SU-DHL-6 (cell line): ENCODE results near the gene CANX.

Experiments used
- H2AFZ ChIP-seq: fragments of 200-600 bp; sonication (generic); 2 replicates; pipeline ENCODE4 v1.6.1; 2014; ENCODE audit warnings: low read depth, mild to moderate bottlenecking, moderate library complexity, mixed read lengths, antibody characterized with exemption, low read length; ENCODE audit not compliant: severe bottlenecking
- H3F3A ChIP-seq: fragments of 200-600 bp; shearing (Covaris generic); 2 replicates; pipeline ENCODE4 v1.6.0; 2016; ENCODE audit warnings: antibody characterized with exemption, mild to moderate bottlenecking; ENCODE audit not compliant: insufficient read depth
- H3K27ac ChIP-seq: fragments of 200-600 bp; sonication (generic); 2 replicates; pipeline ENCODE4 v1.5.1; 2016; ENCODE audit warnings: low read depth, mild to moderate bottlenecking, low read length, moderate library complexity, mixed read lengths
- H3K27me3 ChIP-seq: fragments of 200-600 bp; sonication (generic), shearing (Covaris generic); 2 replicates; pipeline ENCODE4 v1.6.0; 2014; ENCODE audit warnings: mild to moderate bottlenecking, low read length
- H3K36me3 ChIP-seq: fragments of 200-600 bp; sonication (generic); 2 replicates; pipeline ENCODE4 v1.6.1; 2014; ENCODE audit warnings: mild to moderate bottlenecking, low read length, mixed read lengths
- H3K4me2 ChIP-seq: fragments of 300-600, 200-600 bp; shearing (Covaris generic), sonication (generic); 2 replicates; pipeline ENCODE4 v1.6.0; 2014; ENCODE audit warnings: low read length, low read depth, mild to moderate bottlenecking; ENCODE audit not compliant: poor library complexity, severe bottlenecking
- H3K4me3 ChIP-seq: fragments of 200-600 bp; sonication (generic); 2 replicates; pipeline ENCODE4 v1.5.1; 2014; ENCODE audit warnings: antibody characterized with exemption, low read length, mild to moderate bottlenecking, mixed read lengths; ENCODE audit not compliant: insufficient read depth, poor library complexity, severe bottlenecking
- H3K79me2 ChIP-seq: fragments of 200-600 bp; sonication (generic); 2 replicates; pipeline ENCODE4 v1.6.1; 2014; ENCODE audit warnings: mild to moderate bottlenecking, low read length, moderate library complexity; ENCODE audit not compliant: insufficient read depth
- H3K9ac ChIP-seq: fragments of 200-600 bp; sonication (generic); 2 replicates; pipeline ENCODE4 v1.7.0; 2014; ENCODE audit warnings: mild to moderate bottlenecking, low read length
- H3K9me2 ChIP-seq: fragments of 200-600 bp; sonication (generic); replicated peaks from 2 replicates; pipeline ENCODE4 v1.6.1; 2014; ENCODE audit warnings: low read length; ENCODE audit not compliant: insufficient read depth
- H3K9me3 ChIP-seq: fragments of 200-600 bp; sonication (generic); 2 replicates; pipeline ENCODE4 v1.6.1; 2014; ENCODE audit warnings: low read length, mixed read lengths; ENCODE audit not compliant: insufficient read depth
- H4K20me1 ChIP-seq: fragments of 200-600 bp; sonication (generic); 2 replicates; pipeline ENCODE4 v1.6.1; 2014; ENCODE audit warnings: low read depth, mild to moderate bottlenecking, antibody characterized with exemption, low read length, moderate library complexity, mixed read lengths
- EZH2phosphoT487 ChIP-seq: fragments of 200-600 bp; sonication (generic), shearing (Covaris generic); conservative IDR thresholded peaks from 2 replicates; pipeline ENCODE4 v1.6.1; 2018; ENCODE audit warnings: mild to moderate bottlenecking, antibody characterized with exemption, low read length, moderate library complexity, mixed read lengths
- TF ChIP-seq, protein P1 (sequence below): fragments of 200-600 bp; sonication (generic); IDR thresholded peaks from one replicate; pipeline ENCODE4 v1.5.1; 2017; ENCODE audit warnings: antibody characterized with exemption, mild to moderate bottlenecking, low read length, moderate library complexity; ENCODE audit not compliant: insufficient read depth, poor library complexity, severe bottlenecking

CANX gene

GRCh38 chr5:179758955-179759354, 60.2 kb downstream of the CANX start:
- 0 out of 2 replicates have a peak, but pooled peaks cover 5% of the 10 kb centered on the region for H4K20me1 ChIP-seq
- no peaks in the 10 kb centered on the region for H3K9me3 ChIP-seq
- no peak overlapping the region for H3K27ac ChIP-seq
- no peak overlapping the region for H3K4me2 ChIP-seq
- no peak overlapping the region for H3K4me3 ChIP-seq
- TF ChIP-seq, protein P1, sequence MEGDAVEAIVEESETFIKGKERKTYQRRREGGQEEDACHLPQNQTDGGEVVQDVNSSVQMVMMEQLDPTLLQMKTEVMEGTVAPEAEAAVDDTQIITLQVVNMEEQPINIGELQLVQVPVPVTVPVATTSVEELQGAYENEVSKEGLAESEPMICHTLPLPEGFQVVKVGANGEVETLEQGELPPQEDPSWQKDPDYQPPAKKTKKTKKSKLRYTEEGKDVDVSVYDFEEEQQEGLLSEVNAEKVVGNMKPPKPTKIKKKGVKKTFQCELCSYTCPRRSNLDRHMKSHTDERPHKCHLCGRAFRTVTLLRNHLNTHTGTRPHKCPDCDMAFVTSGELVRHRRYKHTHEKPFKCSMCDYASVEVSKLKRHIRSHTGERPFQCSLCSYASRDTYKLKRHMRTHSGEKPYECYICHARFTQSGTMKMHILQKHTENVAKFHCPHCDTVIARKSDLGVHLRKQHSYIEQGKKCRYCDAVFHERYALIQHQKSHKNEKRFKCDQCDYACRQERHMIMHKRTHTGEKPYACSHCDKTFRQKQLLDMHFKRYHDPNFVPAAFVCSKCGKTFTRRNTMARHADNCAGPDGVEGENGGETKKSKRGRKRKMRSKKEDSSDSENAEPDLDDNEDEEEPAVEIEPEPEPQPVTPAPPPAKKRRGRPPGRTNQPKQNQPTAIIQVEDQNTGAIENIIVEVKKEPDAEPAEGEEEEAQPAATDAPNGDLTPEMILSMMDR, result no peak
- no peak for TF ChIP-seq EZH2phosphoT487
- no peaks in the 10 kb centered on the region for H3K9me2 ChIP-seq
- H3F3A ChIP-seq, result peaks cover 14% of the 10 kb centered on the region
- H3K9ac ChIP-seq, result no peak overlapping the region
- no peaks in the 10 kb centered on the region for H3K27me3 ChIP-seq
- peaks cover 85% of the 10 kb centered on the region for H3K79me2 ChIP-seq
- H2AFZ ChIP-seq, result no peak overlapping the region
- no peaks in the 10 kb centered on the region for H3K36me3 ChIP-seq

- H3K4me2 ChIP-seq, result no peak overlapping the region
- H3K4me3 ChIP-seq, result no peak overlapping the region
- H3K36me3 ChIP-seq, result no peaks in the 10 kb centered on the region
- peaks cover 79% of the 10 kb centered on the region for H3K79me2 ChIP-seq
- no peak for TF ChIP-seq EZH2phosphoT487
- TF ChIP-seq, protein P1, result no peak
- no peak overlapping the region for H3K27ac ChIP-seq
- peaks cover 14% of the 10 kb centered on the region for H3F3A ChIP-seq
- H4K20me1 ChIP-seq, result 0 out of 2 replicates have a peak, but pooled peaks cover 5% of the 10 kb centered on the region
- no peaks in the 10 kb centered on the region for H3K9me2 ChIP-seq
- H3K27me3 ChIP-seq, result no peaks in the 10 kb centered on the region
- H3K9ac ChIP-seq, result no peak overlapping the region
- no peak overlapping the region for H2AFZ ChIP-seq
- no peaks in the 10 kb centered on the region for H3K9me3 ChIP-seq
These were observed 61.1 kb downstream of the CANX start for GRCh38 chr5:179759581-179760551.

- TF ChIP-seq, protein P1, result no peak
- TF ChIP-seq EZH2phosphoT487, result no peak
- peak overlapping the region; percentile 55 for H3K27ac ChIP-seq
- H3K36me3 ChIP-seq, result 0 out of 2 replicates have a peak, but pooled peaks cover 2% of the 10 kb centered on the region
- H2AFZ ChIP-seq, result no peak overlapping the region
- 0 out of 2 replicates have a peak, but pooled peaks cover 5% of the 10 kb centered on the region for H4K20me1 ChIP-seq
- H3K9me2 ChIP-seq, result no peaks in the 10 kb centered on the region
- peaks cover 14% of the 10 kb centered on the region for H3F3A ChIP-seq
- H3K79me2 ChIP-seq, result peaks cover 74% of the 10 kb centered on the region
- no peaks in the 10 kb centered on the region for H3K9me3 ChIP-seq
- H3K4me2 ChIP-seq, result peak overlapping the region; percentile 6
- no peak overlapping the region for H3K4me3 ChIP-seq
- no peaks in the 10 kb centered on the region for H3K27me3 ChIP-seq
- H3K9ac ChIP-seq, result peak overlapping the region; percentile 6; the same call in 1 of the 2 replicates
These were observed 63.5 kb downstream of the CANX start for GRCh38 chr5:179762079-179762780.
